AG04449 (cell line): ENCODE results near the gene FCER2.

Experiments
- CTCF ChIA-PET: fragments of 350-600 bp; formaldehyde crosslinking; extraction: SDS; loops from one replicate; lab custom pipeline; 2021; ENCODE audit warnings: antibody characterized with exemption; lab: Yijun Ruan, JAX
- POLR2A ChIA-PET: fragments of 400-600, 350-600 bp; formaldehyde crosslinking; extraction: SDS; loops from one replicate; lab custom pipeline; 2020; ENCODE audit warnings: antibody characterized with exemption, inconsistent platforms; lab: Yijun Ruan, JAX
- DNase-seq: peaks from one replicate; pipeline ENCODE4 v3.0.0-alpha.2; 2010; ENCODE audit warnings: low read depth, low spot score
- H3K4me3 ChIP-seq: 2 replicates; pipeline ENCODE4 v1.5.1; 2011; ENCODE audit warnings: low read depth, mild to moderate bottlenecking, control low read depth, low read length
- CTCF ChIP-seq: IDR thresholded peaks from one replicate; pipeline ENCODE4 v1.5.1; 2011; ENCODE audit warnings: mild to moderate bottlenecking, moderate library complexity, low read length, control low read depth, inconsistent platforms; ENCODE audit not compliant: insufficient read depth; ENCODE audit errors: missing control alignments

FCER2 gene

GRCh38 chr19:7682175-7682855 is 19.6 kb downstream of the FCER2 start:
- peak; percentile 31 for TF ChIP-seq CTCF
- H3K4me3 ChIP-seq, result peak overlapping the region; percentile 95
- POLR2A ChIA-PET, result no interaction called here
- CTCF ChIA-PET, result interaction anchor here (0.5 to 3.0 kb wide), 3 partner anchors 116 to 362 kb away, joined by 3 to 59 read pairs (median 52); no protein-coding TSS in a partner anchor
- DNase-seq, result no peak

- peak; percentile 12 for DNase-seq
- peak; percentile 90 for TF ChIP-seq CTCF
- peak overlapping the region; percentile 95 for H3K4me3 ChIP-seq
- ChIA-PET CTCF (interaction anchor here (0.6 to 3.0 kb wide), 73 partner anchors 8 to 612 kb away, joined by 3 to 59 read pairs (median 4); partner anchors contain the start of genes CAMSAP3, CD209, FCER2 and PCP2), POLR2A (no interaction called here)
Measured at GRCh38 chr19:7681340-7682174, 20.4 kb downstream of the FCER2 start.

- DNase-seq, result no peak
- POLR2A ChIA-PET, result no interaction called here
- CTCF ChIA-PET, result interaction anchor here (0.6 to 3.0 kb wide), 75 partner anchors 9 to 612 kb away, joined by 3 to 59 read pairs (median 4); partner anchors contain the start of genes CAMSAP3, CD209, FCER2 and PCP2
- peak within 1 kb of the TSS; percentile 95 for H3K4me3 ChIP-seq
- TF ChIP-seq CTCF, result peak; percentile 67
Measured at GRCh38 chr19:7680606-7681339, 21.2 kb downstream of the FCER2 start, which contains the start of gene TRAPPC5. Gene TRAPPC5 (plus strand): TSS chr19:7680833. CDS start chr19:7682254, 1,421 bp downstream.

- peak overlapping the region; percentile 52 for H3K4me3 ChIP-seq
- ChIA-PET POLR2A (no interaction called here), CTCF (interaction anchor here (0.6 to 3.0 kb wide), 34 partner anchors 10 to 580 kb away, joined by 3 to 59 read pairs (median 4); partner anchors contain the start of genes FCER2, PCP2 and RETN)
- DNase-seq, result no peak
- TF ChIP-seq CTCF, result no peak
Measured at GRCh38 chr19:7679771-7680605, 21.9 kb downstream of the FCER2 start.

- no peak for TF ChIP-seq CTCF
- no peak overlapping the region for H3K4me3 ChIP-seq
- ChIA-PET POLR2A (no interaction called here), CTCF (interaction anchor here (1.2 to 2.4 kb wide), 3 partner anchors 13 to 325 kb away, joined by 4 to 15 read pairs (median 6); no protein-coding TSS in a partner anchor)
- DNase-seq, result no peak
Measured at GRCh38 chr19:7678971-7679751, 22.8 kb downstream of the FCER2 start.
